ENCODE results near the gene NCOA3.

DNA sequence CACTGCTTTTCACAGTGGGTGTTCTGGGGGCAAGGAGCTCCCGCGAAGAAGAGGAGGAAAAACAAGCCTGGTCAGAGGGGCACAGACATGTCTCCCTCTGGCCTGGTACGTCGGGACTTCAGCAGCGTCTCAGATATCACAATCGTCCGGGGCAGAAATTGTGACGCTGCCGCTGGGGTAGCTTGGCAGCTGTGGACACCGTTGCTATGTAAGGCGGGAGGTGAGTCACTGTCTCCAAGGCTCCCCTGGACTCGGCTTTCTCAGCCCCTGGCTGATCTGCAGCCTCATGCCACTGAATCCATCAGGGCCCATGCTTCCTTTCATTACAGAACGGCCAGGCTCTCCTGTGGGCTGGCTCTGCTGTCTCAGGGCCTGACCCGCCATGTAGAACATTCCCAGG, 184.9 kb downstream of the NCOA3 start:
- no peak for TF ChIP-seq POLR2AphosphoS5 (IDR thresholded peaks at IDR 0.05; ENCODE audit: low read depth, low read length)
- no peak for TF ChIP-seq POLR2A (IDR thresholded peaks at IDR 0.05; ENCODE audit: low read depth, low read length)
- no peak for TF ChIP-seq TAF1 (IDR thresholded peaks at IDR 0.05; ENCODE audit: borderline replicate concordance, low read depth, low read length)
